Activated CD4-positive, CD25-positive, alpha-beta regulatory T cell treated with anti-CD3 and anti-CD28 coated beads, Interleukin-2, amount 50 U/mL, for 24 hours (primary cell): Measurements from ENCODE around the gene LRRTM4.
"Not testable (repeated sequence)": the region's sequence is repeated elsewhere in the genome, so short reads cannot be mapped to it uniquely, and the experiment has no call there.

Experiments
- ATAC-seq, 2 donors: fragments of 150-1000 bp; cut with Tn5 transposase; one replicate each; pipeline ENCODE4 v1.10.0; 2021; ENCODE audit warnings: mild to moderate bottlenecking in 1 of 2, moderate library complexity in 1 of 2

Gene LRRTM4

DNA sequence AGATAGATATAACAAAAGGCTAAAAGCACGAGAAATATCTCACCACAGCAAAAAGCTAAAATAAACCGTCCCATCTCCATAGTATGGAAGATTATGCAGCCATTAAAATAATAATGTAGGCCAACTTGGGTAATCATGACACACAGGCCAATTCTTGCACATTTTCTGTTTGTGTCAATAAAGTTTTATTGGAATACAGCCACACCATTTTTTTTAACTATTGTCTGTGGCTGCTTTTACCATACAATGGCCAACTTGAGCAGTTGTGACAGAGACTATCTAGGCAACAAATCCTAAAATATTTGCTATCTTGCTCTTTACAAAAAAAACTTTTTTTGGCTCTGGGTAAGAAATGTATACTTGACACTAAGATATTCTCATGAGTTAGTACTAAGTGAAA lies 212.5 kb downstream of the LRRTM4 start:
- no peak for ATAC-seq

DNA sequence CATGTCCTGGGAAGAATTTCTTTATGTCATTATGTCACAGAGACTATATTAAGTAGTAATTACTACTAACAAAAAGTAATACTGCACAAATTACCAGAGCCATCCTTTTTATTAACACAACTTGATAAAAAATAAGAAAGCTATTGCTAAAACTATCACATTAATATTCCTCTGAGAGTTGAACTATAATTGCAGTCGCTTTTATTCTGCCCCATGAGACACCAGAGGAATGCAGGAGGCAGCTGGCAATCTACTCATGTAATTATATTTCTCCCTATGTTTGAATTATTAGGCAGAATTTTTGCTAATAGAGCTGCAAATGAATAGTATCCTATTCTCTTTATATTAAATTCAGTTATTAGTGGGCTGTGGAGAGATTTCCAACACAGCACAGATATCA lies 220.7 kb downstream of the LRRTM4 start:
- ATAC-seq: no peak

DNA sequence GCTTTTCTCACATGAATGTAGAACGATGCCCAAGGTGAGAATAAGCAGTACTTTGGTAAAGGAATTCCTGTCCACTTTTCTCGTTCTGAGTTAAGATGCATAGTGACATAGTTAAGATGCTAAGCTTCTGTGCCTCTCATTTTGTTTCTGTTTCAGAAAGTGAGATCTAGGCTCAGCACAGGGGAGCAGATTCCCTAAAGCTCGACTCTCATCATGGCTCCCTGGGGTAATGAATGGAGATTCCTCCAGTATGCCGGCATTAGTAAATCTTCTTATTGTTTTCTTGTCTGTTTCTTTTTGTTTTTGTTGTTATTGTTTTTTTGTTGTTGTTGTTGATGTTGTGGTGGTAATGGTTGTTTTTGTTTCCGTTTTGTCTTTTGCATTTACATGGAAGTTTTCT lies 225.4 kb downstream of the LRRTM4 start:
- ATAC-seq: no peak

DNA sequence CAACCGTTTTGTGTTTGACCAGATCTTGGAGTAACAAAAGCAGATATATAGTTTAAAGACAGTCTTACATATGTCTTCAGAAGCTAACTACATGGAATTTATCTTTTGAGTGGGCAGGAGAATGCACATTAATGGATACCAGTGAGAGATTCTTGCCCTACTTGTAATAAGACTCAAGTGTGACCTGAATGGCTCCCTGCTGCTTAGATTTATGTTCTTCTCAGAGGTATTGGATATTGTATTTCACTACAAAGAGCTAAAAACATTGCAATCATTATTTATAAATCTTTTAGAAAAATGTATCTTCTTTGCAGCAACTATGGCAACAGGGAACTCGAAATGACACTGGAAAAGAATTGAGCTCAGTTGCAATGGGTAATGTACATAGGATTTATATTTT lies 227.7 kb downstream of the LRRTM4 start:
- no peak for ATAC-seq

DNA sequence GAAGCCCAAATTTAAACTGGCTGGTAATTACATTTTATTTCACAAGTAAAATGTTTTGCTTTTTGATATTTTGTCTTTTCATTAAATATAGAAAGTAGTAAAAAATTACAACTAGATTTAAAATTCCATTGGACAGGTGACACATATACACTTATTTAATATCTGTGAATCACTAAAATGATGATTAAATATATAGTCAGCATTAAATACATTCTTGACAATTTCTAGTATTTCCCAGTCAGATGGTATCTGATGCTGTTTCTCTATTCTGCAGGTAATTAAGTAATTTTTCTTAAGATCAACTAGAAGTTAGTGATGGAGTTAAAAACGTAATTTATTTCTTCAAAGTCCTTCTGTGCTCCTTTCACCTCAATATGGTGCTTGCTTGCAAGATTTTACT lies 237.8 kb downstream of the LRRTM4 start:
- ATAC-seq: no peak

DNA sequence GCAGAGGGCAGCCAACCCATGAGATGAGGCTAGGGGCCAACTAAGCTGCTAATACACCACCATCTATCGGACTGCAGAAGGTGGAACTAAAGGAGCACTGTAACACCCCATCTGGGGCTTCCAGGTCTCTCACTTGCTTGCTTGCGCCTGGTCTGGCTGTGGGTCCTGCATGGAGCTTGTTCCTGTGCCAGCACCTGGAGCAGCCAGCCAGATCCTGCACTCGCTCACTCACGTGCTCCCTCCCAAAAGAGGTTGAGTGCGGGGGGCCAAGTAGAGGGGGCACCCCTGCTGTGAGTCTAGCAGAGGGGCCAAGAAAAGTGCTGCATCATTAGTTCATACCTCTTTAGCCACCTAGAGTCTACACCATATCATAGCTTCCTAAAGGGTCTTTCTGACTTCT lies 250.9 kb downstream of the LRRTM4 start:
- ATAC-seq: no peak

DNA sequence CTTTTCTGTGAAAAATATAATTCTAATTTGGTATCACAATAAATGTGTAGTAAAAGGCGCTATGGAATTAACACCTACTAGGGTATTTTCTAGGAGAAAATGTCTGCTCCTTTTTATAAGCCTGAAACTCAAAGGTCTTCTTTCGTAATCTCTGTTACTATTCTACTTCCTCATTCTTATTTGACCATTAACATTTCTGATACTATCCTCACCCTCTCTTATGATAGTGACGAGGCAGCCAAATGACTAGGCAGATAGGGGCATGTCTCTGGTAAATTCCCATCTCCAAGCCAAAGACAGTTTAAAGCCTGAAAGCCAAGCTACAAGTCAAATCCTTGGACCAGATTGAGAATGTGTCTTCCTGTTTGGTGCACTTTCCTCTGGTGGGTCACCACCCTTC lies 251.7 kb downstream of the LRRTM4 start:
- no peak for ATAC-seq

DNA sequence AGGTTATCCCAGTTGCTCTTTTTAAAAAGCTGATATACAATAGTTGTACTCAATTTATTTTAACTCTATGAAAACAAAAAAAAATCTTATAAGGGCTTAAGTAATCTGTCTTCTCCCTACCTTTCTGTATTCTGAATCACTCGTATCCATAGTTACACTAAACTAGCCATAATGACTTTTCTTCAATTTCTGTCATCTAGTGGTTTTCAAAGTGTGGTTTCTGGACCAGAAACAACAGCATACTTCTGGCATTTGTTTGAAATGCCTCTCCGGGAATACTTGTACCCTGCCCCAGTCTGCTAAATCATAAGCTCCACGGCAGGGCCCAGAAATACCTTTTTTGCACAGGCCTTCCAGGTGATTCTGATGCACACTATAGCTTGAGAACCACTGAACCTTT lies 253.6 kb downstream of the LRRTM4 start:
- ATAC-seq: no peak

DNA sequence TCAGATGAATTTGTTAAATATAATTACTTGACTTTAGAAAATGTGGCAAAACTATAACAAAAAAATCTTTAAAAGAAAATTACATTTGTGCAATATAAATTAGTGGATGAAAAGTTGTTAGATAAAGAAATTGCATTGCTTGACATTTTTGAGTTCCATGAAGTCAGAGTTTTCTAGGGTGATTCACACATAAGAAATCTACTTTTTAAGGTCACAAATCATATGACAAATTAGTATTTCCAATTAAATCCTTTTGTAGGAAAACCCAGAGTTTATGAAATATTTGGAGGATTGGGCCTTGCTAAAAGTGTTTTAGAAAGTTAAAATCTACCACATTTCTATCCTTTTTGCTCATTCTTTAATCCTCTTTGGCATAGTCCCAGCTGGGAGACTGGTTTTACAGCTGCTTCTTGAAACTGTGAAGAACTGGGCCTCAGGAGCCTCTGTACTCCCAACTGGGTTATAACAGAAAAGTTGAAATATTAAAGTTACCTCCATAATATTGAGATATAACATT lies 289.2 kb downstream of the LRRTM4 start:
- no peak for ATAC-seq

DNA sequence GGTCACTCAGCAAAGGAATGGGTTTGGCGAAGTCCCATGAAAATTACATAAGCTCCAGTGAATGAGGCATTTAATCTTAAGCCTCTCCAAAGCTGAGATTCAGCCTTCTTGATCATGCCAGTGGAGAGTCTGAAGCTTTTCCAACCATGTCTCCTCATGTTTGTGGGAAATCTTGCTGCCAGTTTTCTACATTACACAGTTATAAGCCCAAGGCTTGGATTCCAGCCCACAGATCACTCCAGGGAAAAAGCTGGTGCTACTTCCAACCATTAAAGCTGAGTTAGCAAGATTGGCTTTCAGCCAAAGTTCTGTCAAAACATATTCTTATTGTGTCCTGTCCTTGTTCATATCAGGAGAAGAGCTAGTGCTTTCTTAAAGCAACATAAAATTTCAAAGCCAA lies 293.8 kb downstream of the LRRTM4 start:
- ATAC-seq: no peak

DNA sequence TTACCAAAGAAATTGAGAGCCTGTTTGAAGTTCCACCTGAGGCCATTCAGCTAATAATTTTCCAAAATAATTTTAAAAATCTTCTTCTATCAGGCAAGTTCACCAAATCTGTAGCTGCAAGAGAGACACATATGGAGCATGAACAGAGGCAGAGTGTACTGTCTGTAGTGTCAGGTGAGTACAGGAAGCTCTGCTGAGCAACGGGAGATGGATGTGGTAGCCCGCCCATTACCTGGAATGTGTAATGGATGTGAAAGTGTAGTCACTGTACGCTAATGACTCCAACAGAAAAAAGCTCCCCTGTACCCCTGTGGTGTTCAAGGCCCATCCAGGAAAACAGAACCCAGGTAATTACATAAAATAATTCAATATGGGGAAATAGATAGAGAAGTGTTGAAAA lies 311.5 kb downstream of the LRRTM4 start:
- ATAC-seq: no peak

DNA sequence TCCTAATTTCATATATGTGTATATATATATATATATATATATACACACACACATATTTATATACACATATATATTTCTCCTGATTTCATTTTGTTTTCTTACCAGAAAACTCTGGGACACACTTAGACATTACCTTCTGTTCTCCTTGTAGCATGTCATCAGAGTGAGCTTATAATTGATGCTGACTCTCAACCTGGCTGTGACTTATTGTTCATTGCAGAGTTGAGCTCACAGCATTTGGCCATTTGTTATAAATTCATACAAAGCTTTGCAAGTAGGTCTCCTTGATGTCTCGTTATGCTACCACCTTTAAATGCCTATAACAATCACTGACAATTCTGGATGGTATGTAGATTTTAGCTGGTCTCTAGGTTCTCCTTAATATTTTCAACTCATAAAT lies 314.8 kb downstream of the LRRTM4 start:
- ATAC-seq: no peak

DNA sequence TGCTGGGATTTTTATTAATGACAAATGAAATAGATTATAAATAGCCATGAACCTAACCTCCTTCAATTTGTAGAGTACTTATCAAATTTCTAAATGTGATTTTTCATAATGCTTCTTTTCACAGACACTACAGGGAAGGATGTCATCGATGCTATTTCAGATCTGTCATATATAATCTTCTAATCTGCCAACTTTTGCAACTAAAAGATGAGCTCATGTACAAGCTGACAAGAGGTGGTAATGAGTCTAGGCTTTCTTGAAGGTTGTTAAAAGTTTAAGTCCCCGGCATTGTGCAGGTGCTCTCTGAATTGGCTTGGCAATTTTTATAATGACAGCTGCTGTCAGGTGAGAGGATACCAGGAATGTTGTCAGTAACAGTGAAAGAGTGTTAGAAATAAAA lies 320.4 kb downstream of the LRRTM4 start:
- ATAC-seq: no peak

DNA sequence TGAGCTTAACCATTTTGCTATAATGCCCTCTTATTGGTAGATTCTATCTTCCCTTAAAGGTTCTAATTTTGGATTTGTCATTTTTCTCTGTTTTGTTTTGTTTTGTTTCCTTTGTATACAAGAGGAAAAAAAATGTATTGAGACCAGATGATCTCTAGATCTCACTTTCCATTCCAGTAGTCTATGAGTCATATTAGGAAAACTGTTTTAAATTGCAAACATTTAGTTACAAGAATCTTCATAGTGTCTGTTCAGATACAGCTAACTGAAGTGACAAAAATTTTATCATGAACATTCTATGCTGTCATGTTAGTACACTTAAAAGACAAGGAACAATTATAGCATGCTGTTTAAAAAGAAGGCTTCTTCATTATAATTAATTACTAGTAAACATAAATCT lies 322.8 kb downstream of the LRRTM4 start:
- ATAC-seq: no peak

DNA sequence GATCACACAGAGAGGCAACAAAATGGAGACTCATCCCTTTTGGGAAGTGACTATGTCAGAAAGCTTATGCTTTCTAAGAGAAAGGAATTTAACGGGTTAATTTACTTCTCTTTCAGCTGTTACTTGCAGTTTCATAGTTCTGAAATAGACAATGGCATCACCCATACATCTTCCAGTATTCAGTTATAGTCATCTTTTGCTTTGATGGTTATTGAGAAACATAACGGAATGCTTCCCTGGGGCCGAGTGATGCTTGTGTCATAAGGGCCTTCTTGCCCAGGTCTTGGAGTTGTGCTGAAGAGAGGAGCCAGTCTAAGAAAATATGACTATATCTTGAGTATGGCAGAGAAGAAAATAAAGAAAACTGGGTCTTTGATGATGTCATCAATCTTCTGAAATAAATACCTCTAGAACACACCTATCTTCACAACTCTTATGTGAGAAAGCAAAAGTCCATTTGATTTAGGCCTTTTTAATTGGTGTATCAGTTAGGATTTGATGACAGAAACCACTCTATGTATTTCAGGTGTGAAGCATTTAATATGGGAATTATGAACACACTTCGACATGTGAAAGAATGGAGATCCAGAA lies 328.2 kb downstream of the LRRTM4 start:
- ATAC-seq: no peak

DNA sequence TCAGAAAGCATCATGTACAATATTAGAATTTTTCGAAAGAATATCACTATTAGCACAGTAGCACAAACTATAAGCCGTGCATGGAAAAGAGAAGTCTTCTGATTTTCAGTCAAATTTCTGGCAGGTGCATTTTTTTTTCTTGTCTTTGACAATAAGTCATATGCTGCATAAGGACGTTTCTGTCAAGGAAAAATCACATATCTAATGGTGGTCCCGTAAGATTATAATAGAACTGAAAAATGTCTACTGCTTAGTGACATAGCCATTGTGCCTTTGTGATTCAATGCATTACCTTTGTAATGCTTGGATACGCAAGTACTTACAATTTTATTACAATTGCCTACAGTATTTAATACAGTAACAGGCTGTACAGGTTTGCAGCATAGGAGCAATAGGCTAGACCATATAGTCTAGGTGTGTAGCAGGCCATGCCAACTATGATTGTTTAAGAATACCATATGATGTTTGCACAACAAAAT lies 329.3 kb downstream of the LRRTM4 start:
- ATAC-seq: no peak

DNA sequence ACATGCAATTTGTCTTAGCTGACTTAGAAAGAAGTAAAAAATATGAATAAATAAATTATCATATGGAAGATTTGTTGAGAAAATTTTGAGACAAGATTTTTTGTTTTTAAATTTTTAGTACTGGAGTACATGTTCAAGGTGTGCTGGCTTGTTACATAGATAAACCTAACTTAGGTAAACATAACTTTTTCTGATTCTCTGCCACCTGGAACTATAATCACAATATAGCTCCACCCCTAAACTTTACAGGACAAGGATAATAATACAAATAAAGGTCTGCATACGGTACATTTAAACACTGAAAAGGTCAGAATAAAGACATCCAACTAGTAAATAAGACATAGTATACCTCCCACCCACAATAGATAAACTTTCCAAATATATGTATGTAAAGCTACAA lies 330.5 kb downstream of the LRRTM4 start:
- no peak for ATAC-seq

DNA sequence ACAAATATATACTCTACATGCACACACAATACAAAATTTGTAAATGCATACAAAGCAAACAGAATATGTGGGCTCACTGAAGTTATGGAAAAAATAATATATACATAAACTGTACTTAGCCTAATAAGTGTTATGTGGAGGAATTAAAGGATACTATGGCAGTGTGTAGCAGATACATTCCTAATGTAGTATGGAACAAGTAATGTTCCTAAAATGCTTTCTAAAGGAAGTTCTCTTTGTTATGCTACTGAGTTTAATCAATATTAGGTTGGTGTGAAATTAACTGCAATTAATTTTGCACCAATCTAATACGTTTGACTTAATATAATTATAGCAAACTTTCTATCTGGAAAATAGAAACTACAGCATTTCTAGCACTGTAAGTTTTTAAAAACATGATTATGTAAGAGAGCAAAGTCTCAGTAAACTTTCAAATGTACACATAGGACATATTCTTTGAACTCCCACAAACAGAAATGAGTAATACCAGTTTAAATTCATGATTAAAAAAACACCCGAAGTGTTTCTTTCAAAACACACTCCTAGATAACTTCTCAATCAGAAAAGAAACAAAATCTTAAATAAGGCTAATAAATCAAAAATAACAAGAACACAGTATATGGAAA lies 331.3 kb downstream of the LRRTM4 start:
- ATAC-seq: no peak

DNA sequence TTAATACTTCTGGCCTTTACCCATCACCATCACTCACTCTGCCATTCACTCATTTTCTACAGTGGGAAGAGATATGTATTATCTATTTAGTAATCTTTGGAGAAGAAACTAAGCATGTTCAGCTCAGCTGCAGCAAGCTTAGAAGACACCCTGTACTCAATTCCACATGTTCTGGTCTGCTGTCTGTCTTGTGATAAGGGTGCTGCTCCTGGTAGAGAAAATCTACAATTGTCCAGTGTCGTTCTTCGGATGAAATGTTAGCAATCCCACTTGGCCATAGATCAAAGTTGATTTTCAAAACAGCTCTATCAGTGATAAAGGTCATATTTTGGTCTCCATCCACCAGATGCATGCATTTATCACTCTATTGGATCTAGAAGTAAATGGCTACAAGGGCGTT lies 337.1 kb downstream of the LRRTM4 start:
- ATAC-seq: no peak

DNA sequence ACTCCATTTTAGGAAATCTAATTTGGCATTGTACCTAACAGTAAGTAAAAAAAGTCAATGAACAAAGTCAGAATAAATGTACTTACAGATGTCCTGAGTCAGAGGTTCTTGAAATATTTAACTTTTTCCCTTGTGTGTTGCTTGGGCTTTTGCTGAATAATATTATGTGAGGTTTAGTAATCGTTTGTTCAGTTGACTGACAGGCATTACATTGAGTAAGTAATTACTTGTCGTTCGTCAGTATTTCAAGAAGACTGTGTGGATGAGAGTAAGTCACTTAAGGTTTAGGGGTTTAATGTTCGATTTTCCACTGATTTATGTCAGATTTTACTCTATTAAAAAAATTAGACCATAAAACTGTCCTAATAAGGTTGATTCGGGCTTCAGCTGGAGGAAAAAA lies 342.9 kb downstream of the LRRTM4 start:
- ATAC-seq: no peak

DNA sequence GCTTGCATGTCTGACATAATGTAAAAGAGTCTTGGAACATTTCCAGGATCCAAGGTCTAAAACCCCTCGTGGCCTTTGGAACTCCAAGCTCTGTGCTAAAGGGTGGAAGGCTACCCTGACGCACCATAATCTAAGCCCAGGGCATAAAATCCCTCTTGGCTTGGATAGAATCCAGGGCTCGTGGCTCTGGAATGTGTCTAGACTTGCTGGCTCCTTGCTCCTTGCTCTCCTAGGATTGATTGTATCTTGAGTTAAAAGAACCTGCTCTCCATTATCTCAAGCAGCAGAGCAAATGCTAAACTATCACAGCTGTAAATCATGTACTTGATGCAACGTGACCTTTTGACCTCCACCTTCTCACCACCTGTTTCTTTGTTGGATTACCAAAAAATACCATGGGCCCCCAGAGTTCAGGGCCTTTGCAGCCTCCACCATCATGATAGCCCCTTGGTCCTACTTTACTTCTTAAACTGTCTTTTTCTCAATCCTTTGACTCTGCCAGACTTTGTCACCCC lies 346.9 kb downstream of the LRRTM4 start:
- not testable (repeated sequence) for ATAC-seq

DNA sequence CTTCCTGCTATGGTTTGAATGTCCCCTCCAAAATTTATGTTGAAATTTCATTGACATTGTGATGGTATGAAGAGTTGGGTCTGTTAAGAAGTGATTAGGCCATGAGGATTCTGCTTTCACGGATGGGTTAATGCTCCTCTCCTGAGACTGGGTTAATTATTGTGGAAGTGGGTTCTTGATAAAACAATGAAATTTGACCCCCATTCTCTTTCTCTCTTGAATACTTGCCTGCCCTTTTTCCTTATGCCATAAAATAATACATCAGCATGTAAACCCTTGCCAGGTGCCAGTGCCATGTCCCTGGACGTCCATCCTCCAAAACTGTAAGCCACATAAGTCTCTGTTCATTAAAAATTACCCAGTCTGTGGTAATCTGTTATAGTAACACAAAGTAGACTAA lies 352.8 kb downstream of the LRRTM4 start:
- ATAC-seq: no peak

DNA sequence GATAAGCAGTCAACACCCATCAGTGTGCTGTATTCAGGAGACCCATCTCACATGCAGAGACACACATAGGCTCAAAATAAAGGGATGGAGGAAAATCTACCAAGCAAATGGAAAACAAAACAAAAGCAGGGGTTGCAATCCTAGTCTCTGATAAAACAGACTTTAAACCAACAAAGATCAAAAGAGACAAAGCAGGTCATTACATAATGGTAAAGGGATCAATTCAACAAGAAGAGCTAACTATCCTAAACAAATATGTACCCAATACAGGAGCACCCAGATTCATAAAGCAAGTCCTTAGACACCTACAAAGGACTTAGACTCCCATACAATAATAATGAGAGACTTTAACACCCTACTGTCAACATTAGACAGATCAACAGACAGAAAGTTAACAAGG lies 358.2 kb downstream of the LRRTM4 start:
- ATAC-seq: not testable (repeated sequence)

DNA sequence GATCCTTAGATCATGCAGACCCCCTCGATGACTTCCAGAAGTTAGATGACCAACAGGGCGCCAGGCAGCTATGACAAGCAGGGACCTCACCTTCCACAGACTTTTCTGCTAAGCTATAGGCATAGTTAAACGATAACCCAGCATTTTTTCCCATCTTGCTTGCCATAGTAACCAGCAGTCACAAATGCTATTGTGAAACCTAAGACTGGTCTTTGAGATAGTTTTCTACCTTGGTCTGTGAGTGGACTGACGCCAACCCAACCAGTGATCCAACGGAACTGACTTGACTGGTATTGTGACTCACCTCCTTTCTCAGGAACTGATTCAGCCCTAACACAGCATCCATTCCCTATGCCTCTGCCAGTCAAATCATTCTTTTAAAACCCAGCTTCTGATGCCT lies 361.2 kb downstream of the LRRTM4 start:
- no peak for ATAC-seq

DNA sequence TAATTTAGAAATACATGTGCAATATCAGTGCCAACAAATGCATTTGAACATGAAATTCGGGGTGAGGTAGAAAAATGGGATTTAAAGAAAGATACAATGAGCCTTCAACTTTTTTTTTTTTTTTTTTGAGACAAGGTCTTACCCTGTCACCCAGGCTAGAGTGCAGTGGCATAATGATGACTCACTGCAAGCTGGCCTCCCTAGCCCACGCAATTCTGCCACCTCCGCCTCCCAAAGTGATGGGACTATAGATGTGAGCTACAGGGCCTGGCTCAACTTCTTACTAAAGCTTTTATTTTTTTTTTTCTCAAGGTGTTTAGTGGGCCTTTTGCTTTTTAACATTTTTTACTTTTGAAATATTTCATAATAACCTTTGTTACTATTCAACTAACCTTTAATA lies 365.6 kb downstream of the LRRTM4 start:
- ATAC-seq: no peak
